Astrocyte of the cerebellum (primary cell): Measurements from ENCODE around the gene QRSL1.
A peak's percentile ranks its signal among the peaks of the same experiment; 100 is the strongest.
"Not testable (repeated sequence)": the region's sequence is repeated elsewhere in the genome, so short reads cannot be mapped to it uniquely, and the experiment has no call there.

Source experiments
- DNase-seq: peaks from one replicate; pipeline ENCODE4 v3.0.0-alpha.2; 2011; ENCODE audit warnings: low read depth
- H3K4me3 ChIP-seq: 2 replicates; pipeline ENCODE4 v1.5.1; 2011; ENCODE audit warnings: mild to moderate bottlenecking, low read depth, low read length, moderate library complexity
- in situ Hi-C: cut with HindIII; loops from 2 replicates; pipeline ENCODE4 v1.10.0; 2017; ENCODE audit warnings: low sequenced_read_pairs
- TF ChIP-seq, protein P1 (sequence below): IDR thresholded peaks from 2 replicates; pipeline ENCODE4 v1.5.1; 2012; ENCODE audit warnings: low read length, low read depth, moderate library complexity, mild to moderate bottlenecking; ENCODE audit errors: missing control alignments

The QRSL1 gene

DNA sequence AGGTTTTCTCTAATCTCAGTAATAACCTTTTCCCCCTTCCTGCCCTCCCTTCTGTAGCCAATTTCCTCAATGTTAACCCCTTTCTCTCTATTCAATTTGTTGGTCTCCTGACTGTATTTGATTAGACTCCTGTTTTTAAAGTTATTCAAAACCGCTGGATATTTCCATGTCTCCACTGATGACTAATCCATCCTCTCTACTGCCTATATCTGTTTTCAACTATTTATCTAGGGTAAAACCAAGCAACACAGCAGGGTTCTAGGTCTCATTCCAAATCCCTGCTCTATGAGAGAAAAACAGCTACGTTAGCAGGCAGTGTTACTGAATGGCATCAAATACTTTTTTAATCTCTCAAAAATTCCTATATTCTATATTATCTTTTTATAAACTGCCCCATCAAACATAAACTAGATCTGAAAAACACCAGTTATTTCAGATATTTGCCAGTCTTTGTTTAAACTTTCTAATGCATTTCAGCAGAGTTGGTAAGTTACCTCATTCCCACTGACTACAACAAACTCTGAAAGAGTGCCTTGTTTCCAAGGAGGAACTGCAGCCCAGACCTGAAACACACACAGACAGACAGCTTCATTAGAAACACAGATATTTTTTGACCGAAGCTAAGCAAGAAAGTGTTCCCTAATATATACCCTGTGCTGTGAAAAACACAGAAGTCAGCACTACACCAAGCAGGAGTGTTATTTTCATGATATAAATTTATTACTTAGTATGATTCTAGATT, 8.3 kb upstream of the QRSL1 start:
- peak; percentile 91 for DNase-seq
- TF ChIP-seq, protein P1, sequence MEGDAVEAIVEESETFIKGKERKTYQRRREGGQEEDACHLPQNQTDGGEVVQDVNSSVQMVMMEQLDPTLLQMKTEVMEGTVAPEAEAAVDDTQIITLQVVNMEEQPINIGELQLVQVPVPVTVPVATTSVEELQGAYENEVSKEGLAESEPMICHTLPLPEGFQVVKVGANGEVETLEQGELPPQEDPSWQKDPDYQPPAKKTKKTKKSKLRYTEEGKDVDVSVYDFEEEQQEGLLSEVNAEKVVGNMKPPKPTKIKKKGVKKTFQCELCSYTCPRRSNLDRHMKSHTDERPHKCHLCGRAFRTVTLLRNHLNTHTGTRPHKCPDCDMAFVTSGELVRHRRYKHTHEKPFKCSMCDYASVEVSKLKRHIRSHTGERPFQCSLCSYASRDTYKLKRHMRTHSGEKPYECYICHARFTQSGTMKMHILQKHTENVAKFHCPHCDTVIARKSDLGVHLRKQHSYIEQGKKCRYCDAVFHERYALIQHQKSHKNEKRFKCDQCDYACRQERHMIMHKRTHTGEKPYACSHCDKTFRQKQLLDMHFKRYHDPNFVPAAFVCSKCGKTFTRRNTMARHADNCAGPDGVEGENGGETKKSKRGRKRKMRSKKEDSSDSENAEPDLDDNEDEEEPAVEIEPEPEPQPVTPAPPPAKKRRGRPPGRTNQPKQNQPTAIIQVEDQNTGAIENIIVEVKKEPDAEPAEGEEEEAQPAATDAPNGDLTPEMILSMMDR, result no peak
- in situ Hi-C loops, result no loop called here
- H3K4me3 ChIP-seq, result no peak overlapping the region

GRCh38 chr6:106622412-106622811, 7.0 kb upstream of the QRSL1 start:
- TF ChIP-seq, protein P1, result no peak
- H3K4me3 ChIP-seq, result no peak overlapping the region
- in situ Hi-C loops, result no loop called here

GRCh38 chr6:106623039-106623438, 6.3 kb upstream of the QRSL1 start:
- TF ChIP-seq, protein P1, result no peak
- no peak for DNase-seq
- in situ Hi-C loops, result no loop called here
- H3K4me3 ChIP-seq, result no peak overlapping the region

More at GRCh38 chr6:106622412-106622811, 7.0 kb upstream of the QRSL1 start:
- DNase-seq, result no peak

DNA sequence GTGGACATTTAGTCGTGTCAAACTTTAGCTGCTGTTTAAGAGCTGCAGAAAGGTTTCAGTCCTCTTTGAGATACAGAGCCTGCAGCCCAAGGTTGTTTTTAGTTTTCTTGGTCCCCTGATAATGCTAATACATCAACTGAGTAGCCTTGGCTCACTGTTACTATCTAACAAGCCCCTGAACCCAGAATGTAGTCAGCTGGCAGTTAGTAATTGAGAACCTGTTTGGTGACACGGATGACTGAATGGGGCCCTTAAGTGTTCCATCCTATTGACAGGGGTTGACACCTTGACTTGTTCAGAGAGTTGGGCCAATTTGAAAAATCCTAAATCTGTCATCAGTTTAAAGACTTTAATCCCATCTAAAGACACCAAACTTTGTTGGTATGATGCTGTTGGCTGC, 2.9 kb upstream of the QRSL1 start:
- no peak for DNase-seq
- in situ Hi-C loops, result no loop called here
- H3K4me3 ChIP-seq, result no peak overlapping the region
- TF ChIP-seq, protein P1, result no peak

DNA sequence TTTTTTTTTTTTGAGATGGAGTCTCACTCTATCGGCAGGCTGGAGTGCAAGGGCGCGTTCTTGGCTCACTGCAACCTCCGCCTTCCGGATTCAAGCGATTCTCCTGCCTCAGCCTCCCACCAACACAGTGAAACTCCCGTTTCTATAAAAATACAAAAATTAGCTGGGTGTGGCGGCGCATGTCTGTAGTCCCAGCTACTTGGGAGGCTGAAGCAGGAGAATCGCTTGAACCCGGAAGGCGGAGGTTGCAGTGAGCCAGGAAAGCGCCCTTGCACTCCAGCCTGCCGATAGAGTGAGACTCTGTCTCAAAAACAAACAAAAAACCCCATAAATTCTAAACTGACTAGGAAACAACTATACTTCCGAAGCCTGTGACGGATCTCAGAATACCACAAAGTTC, 1.6 kb upstream of the QRSL1 start:
- DNase-seq, in situ Hi-C loops, H3K4me3 ChIP-seq: not testable (repeated sequence)

GRCh38 chr6:106628658-106629102, 698 bp upstream of the QRSL1 start:
- no peak for DNase-seq
- H3K4me3 ChIP-seq, result peak overlapping the region; percentile 89
- in situ Hi-C loops, result no loop called here
- TF ChIP-seq, protein P1, result no peak

- peak overlapping the region; percentile 89 for H3K4me3 ChIP-seq
- TF ChIP-seq, protein P1, result no peak
- DNase-seq, result no peak
- in situ Hi-C loops, result loop anchor here (10.0 kb wide), 1 partner anchor 65 kb away; no protein-coding TSS in a partner anchor
Observed at GRCh38 chr6:106629859-106630163, 433 bp downstream of the QRSL1 start.
